Coronary artery (tissue), 2 donors: ENCODE data around the gene FBXL20.
A peak's percentile ranks its signal among the peaks of the same experiment; 100 is the strongest.
"Not testable (repeated sequence)": the region's sequence is repeated elsewhere in the genome, so short reads cannot be mapped to it uniquely, and the experiment has no call there.

Experiments used
- DNase-seq: peaks from one replicate; pipeline ENCODE4 v3.0.0-alpha.2; 2017; ENCODE audit warnings: low spot score
- H3K27ac ChIP-seq, 2 donors: fragments of 200-600 bp; sonication (generic); one replicate each; pipeline ENCODE4 v1.5.1; 2016 to 2019
- H3K4me3 ChIP-seq: fragments of 200-600 bp; sonication (generic); 2 replicates; pipeline ENCODE4 v1.5.1; 2016; ENCODE audit warnings: mild to moderate bottlenecking, moderate library complexity
- TF ChIP-seq, protein P1 (sequence below): fragments of 200-600 bp; sonication (generic); IDR thresholded peaks from one replicate; pipeline ENCODE4 v1.5.1; 2019; ENCODE audit warnings: antibody characterized with exemption

Gene FBXL20, protein sequence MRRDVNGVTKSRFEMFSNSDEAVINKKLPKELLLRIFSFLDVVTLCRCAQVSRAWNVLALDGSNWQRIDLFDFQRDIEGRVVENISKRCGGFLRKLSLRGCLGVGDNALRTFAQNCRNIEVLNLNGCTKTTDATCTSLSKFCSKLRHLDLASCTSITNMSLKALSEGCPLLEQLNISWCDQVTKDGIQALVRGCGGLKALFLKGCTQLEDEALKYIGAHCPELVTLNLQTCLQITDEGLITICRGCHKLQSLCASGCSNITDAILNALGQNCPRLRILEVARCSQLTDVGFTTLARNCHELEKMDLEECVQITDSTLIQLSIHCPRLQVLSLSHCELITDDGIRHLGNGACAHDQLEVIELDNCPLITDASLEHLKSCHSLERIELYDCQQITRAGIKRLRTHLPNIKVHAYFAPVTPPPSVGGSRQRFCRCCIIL

DNA sequence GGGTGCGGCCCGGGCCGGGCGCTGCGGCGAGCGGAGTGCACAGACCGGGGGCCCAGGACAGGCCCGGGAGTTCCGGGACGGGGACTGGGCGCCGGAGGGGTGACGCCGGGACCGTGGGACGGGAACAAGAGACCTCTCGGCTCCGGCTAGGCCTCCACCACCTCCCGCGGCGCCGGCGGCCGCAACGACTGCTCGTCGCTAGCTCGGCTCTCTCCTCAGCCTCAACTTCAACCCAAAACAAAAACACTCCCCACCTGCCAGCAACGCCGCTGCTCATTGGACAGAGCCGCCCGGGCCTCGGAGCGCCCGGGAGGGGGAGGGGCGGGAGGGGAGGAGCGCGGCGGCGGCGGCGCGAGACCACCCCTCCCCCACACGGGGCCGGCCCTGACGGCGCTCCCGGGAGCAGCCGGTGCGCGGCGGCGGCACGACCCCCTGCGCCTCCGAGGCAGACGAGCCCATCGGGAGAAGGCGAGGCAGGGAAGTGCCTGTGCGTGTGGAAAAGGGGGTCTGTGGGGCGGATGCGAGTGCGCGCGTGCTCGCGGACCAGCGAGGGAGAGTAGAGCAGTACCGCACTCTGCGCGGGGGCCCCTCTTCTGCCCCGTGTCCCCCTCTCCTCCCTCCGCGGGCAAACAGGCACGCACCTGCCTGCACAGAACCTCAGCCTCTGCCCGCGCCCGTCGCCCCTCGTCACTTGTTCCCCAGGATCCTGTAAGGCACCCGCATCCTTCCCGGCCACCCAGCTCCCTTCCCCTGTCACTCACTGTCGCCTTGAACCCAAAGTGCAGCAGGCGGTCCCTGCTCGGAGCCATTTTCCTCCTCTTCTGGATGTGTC lies at the start of gene FBXL20:
Gene FBXL20, minus strand, starts transcription at position 215 of the 832 bp plus-strand sequence. CDS start 224 bp downstream, outside the sequence.
- peak; percentile 93 for DNase-seq
- TF ChIP-seq, protein P1, sequence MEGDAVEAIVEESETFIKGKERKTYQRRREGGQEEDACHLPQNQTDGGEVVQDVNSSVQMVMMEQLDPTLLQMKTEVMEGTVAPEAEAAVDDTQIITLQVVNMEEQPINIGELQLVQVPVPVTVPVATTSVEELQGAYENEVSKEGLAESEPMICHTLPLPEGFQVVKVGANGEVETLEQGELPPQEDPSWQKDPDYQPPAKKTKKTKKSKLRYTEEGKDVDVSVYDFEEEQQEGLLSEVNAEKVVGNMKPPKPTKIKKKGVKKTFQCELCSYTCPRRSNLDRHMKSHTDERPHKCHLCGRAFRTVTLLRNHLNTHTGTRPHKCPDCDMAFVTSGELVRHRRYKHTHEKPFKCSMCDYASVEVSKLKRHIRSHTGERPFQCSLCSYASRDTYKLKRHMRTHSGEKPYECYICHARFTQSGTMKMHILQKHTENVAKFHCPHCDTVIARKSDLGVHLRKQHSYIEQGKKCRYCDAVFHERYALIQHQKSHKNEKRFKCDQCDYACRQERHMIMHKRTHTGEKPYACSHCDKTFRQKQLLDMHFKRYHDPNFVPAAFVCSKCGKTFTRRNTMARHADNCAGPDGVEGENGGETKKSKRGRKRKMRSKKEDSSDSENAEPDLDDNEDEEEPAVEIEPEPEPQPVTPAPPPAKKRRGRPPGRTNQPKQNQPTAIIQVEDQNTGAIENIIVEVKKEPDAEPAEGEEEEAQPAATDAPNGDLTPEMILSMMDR = no peak
- H3K27ac ChIP-seq = peak within 1 kb of the TSS; percentile 95
- H3K4me3 ChIP-seq = peak within 1 kb of the TSS; percentile 91

DNA sequence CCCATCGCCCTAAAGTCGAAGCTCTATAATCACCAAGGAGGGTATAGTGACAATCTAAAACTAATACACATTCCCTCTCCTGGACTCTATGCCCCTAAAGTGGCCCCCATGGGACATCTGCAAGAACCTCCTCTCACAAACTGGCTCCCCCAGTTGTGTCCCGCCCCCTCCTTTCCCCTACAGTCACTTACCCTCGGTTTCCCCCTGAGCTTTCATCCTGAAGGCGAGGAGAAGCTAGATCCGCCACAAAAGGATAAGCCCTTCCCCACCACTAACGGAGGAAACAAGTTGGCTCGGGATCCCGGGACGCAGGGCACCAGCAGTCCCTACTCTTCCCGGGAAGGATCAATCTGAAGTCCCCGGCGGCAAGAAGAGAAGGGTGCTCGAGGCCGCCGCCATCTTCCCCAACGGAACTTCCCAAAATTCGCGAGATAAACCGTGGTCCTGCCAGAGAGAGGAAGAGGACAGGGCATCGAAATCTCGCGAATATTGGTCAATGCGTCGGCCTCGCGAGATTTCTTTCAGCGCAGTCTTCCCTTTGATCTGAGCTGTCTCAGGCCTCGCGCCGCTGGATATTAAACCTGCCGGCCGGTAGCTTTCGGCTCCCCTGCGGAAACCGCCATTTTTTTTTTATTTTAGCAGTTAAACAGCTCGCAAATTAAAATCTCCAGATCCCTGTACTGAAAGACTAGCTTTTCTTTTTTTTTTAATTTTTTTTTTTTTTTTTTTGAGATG lies 49.6 kb upstream of the FBXL20 start, which contains the start of gene MED1:
Gene MED1, minus strand, starts transcription at position 417 of the 735 bp plus-strand sequence. Its CDS starts 201 bp downstream, at position 216.
- peak within 1 kb of the TSS; percentile 54 to 91 for H3K27ac ChIP-seq
- TF ChIP-seq, protein P1 = no peak

DNA sequence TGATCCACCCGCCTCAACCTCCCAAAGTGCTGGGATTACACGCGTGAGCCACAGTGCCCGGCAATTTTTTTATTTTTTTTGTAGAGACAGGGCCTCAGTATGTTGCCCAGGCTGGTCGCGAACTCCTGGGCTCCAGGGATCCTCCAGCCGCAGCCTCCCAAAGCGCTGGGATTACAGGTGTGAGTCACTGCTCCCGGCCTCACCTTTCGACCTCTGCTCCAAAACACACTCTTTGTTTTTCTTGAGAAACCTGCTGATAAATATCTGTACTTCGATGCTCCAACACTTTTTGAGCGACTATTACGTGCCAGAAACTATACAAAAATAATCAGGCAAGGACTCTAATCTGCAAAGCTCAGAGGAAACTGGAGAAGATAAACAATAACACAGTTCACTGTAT lies 48.6 kb upstream of the FBXL20 start:
- TF ChIP-seq, protein P1 = no peak
- DNase-seq = no peak
- peak overlapping the region; percentile 98 for H3K4me3 ChIP-seq
- H3K27ac ChIP-seq = no peak overlapping the region

More for the DNA sequence above, 49.6 kb upstream of the FBXL20 start, which contains the start of gene MED1:
- DNase-seq = peak; percentile 95
- peak within 1 kb of the TSS; percentile 98 for H3K4me3 ChIP-seq

DNA sequence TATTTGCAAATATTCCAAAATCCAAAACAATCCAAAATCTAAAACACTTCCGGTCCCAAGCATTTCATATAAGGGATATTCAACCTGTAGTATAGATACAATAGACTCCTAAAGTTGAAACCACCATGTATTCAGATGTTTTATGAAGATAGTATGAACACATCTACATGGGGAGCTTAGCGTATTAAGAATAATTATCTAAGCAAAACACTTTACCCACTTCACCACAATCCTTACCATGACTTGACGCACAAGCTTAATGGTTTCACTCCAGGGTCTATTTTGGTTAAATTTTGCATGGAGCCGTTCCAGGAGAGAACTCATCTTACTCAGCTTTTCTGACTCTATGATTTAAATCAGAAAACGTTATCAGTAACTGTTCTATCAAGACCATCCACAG lies 46.1 kb upstream of the FBXL20 start:
- TF ChIP-seq, protein P1 = no peak
- Histone ChIP-seq H3K27ac (no peak overlapping the region), H3K4me3 (no peak overlapping the region)
- no peak for DNase-seq

DNA sequence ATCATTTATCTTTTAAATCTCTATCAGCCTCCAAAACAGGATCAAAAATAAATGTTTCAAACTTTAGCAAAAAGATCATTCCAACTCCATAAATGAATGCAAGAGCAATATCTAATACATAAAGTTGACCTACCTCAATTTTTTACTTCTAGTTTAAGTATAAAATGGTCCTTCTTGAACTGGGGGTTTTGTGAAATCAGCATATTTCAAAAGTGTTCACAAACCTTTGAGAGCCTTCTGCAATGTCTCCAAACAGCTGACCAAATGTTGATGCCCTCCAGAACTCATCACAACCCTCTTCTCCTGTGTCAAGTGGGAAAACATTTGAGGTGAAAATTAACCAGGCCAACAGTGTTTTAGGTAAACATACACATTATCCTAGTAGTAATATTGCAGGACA lies 41.9 kb upstream of the FBXL20 start:
- TF ChIP-seq, protein P1 = no peak
- Histone ChIP-seq H3K27ac (no peak overlapping the region), H3K4me3 (no peak overlapping the region)
- DNase-seq = no peak

DNA sequence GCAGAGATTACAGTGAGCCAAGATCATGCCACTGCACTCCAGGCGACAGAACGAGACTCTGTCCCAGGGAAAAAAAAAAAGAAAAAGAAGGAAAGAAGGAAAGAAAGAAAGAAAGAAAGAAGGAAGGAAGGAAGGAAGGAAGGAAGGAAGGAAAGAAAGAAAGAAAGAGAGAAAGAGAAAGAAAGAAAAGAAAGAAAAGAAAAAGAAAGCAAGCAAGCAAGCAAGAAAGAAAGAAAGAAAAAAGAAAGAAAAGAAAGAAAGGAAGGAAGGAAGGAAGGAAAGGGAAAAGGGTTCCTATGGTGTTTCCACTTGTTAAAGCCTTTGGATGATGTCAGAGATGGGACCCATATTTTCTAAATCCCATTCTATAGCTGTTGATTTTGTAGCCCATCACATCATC lies 38.4 kb upstream of the FBXL20 start:
- H3K4me3 ChIP-seq, H3K27ac ChIP-seq, DNase-seq: not testable (repeated sequence)

DNA sequence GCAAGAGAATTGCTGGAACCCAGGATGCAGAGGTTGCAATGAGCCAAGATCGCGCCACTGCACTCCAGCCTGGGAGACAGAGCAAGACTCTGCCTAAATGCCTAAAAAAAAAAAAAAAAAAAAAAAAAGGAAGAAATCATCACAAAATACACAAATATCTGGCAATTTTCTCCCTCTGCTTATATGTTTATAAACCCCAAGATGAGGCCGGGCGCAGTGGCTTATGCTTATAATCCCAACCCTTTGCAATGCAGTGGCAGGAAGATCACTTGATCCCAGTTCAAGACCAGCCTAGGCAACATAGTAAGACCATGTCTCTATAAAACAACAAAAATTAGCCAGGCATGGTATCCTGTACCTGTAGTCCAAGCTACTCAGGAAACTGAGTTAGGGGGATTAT lies 28.2 kb upstream of the FBXL20 start:
- H3K27ac ChIP-seq = no peak overlapping the region

More for the DNA sequence above, 28.2 kb upstream of the FBXL20 start:
- TF ChIP-seq, protein P1 = no peak
- DNase-seq = no peak
- H3K4me3 ChIP-seq = no peak overlapping the region
